ENCODE measurements around the gene SSTR3. TPM values are rescaled to one million over a fixed set of nuclear protein-coding genes. Genes with fewer than 3 reads are reported as not detected.

Gene SSTR3
- 1 to 10 TPM; 3.4 to 3.9 TPM for total RNA-seq

GRCh38 chr22:37212174-37212906 is at the start of gene SSTR3:
SSTR3 (minus strand) TSS chr22:37212477; CDS start chr22:37207803, 4,674 bp downstream.
- Mint-ChIP-seq H3K4me3 (no peak within 1 kb of the TSS), H3K36me3 (ENCODE audit: low read depth) (no peaks in the 10 kb centered on the region), H3K9me3 (no peaks in the 10 kb centered on the region), H3K4me1 (peaks cover 5% of the 10 kb centered on the region), H3K27me3 (no peaks in the 10 kb centered on the region), H3K27ac (no peak within 1 kb of the TSS)
- ChIA-PET CTCF (interaction anchor here (0.6 to 1.7 kb wide), 2 partner anchors 13 kb away, joined by 3 to 5 read pairs; no protein-coding TSS in a partner anchor), POLR2A (interaction anchor here (1.4 kb wide), 1 partner anchor 13 kb away, joined by 3 read pairs; no protein-coding TSS in a partner anchor)
- DNase-seq = no peak

GRCh38 chr22:37260901-37261336 is 48.6 kb upstream of the SSTR3 start:
- peaks cover 25% of the 10 kb centered on the region for H3K4me1 Mint-ChIP-seq
- no peak overlapping the region for H3K27ac Mint-ChIP-seq
- POLR2A ChIA-PET = interaction anchor here (0.7 to 3.4 kb wide), 5 partner anchors 13 to 307 kb away, joined by 3 to 72 read pairs (median 3); partner anchors contain the start of gene RAC2
- H3K9me3 Mint-ChIP-seq = peaks cover 9% of the 10 kb centered on the region
- CTCF ChIA-PET = interaction anchor here (0.7 to 4.7 kb wide), 40 partner anchors 9 to 481 kb away, joined by 3 to 136 read pairs (median 4); partner anchors contain the start of genes CYTH4, IL2RB and RAC2
- H3K27me3 Mint-ChIP-seq = peaks cover 10% of the 10 kb centered on the region
- DNase-seq = peak; percentile 68
- no peak overlapping the region for H3K4me3 Mint-ChIP-seq
- peaks cover 4% of the 10 kb centered on the region for H3K36me3 Mint-ChIP-seq (ENCODE audit: low read depth)

- peaks cover 4% of the 10 kb centered on the region for H3K36me3 Mint-ChIP-seq (ENCODE audit: low read depth)
- CTCF ChIA-PET = interaction anchor here (0.6 to 4.7 kb wide), 43 partner anchors 8 to 481 kb away, joined by 3 to 136 read pairs (median 4); partner anchors contain the start of genes CYTH4, IL2RB and RAC2
- H3K27me3 Mint-ChIP-seq = peaks cover 11% of the 10 kb centered on the region
- DNase-seq = no peak
- no peak overlapping the region for H3K27ac Mint-ChIP-seq
- peaks cover 25% of the 10 kb centered on the region for H3K4me1 Mint-ChIP-seq
- POLR2A ChIA-PET = interaction anchor here (0.6 to 3.4 kb wide), 7 partner anchors 13 to 307 kb away, joined by 3 to 72 read pairs (median 3); partner anchors contain the start of gene RAC2
- peaks cover 9% of the 10 kb centered on the region for H3K9me3 Mint-ChIP-seq
- H3K4me3 Mint-ChIP-seq = no peak overlapping the region
Measured at GRCh38 chr22:37260155-37260795, 48.0 kb upstream of the SSTR3 start.

GRCh38 chr22:37259540-37260029 is 47.3 kb upstream of the SSTR3 start:
- Mint-ChIP-seq H3K4me1 (peaks cover 31% of the 10 kb centered on the region), H3K4me3 (no peak overlapping the region), H3K9me3 (peaks cover 9% of the 10 kb centered on the region), H3K36me3 (ENCODE audit: low read depth) (peaks cover 3% of the 10 kb centered on the region), H3K27ac (no peak overlapping the region), H3K27me3 (peaks cover 12% of the 10 kb centered on the region)
- POLR2A ChIA-PET = interaction anchor here (0.6 to 3.4 kb wide), 8 partner anchors 18 to 308 kb away, joined by 3 to 72 read pairs (median 3); partner anchors contain the start of gene RAC2
- no peak for DNase-seq
- CTCF ChIA-PET = interaction anchor here (0.6 to 4.7 kb wide), 30 partner anchors 8 to 480 kb away, joined by 3 to 136 read pairs (median 4); partner anchors contain the start of genes CYTH4, IL2RB, MFNG and RAC2

GRCh38 chr22:37258753-37259401 is 46.6 kb upstream of the SSTR3 start:
- ChIA-PET CTCF (interaction anchor here (0.7 to 4.7 kb wide), 21 partner anchors 8 to 308 kb away, joined by 3 to 136 read pairs (median 5); partner anchors contain the start of genes CYTH4, MFNG and RAC2), POLR2A (interaction anchor here (1.0 to 3.4 kb wide), 6 partner anchors 17 to 92 kb away, joined by 3 to 72 read pairs (median 4); partner anchors contain the start of gene RAC2)
- Mint-ChIP-seq H3K9me3 (peaks cover 3% of the 10 kb centered on the region), H3K4me1 (peaks cover 34% of the 10 kb centered on the region), H3K27ac (no peak overlapping the region), H3K4me3 (no peak overlapping the region), H3K36me3 (ENCODE audit: low read depth) (no peaks in the 10 kb centered on the region), H3K27me3 (peaks cover 12% of the 10 kb centered on the region)
- DNase-seq = no peak

- Mint-ChIP-seq H3K4me1 (peaks cover 34% of the 10 kb centered on the region), H3K36me3 (ENCODE audit: low read depth) (no peaks in the 10 kb centered on the region), H3K27ac (no peak overlapping the region), H3K27me3 (peaks cover 12% of the 10 kb centered on the region), H3K4me3 (no peak overlapping the region), H3K9me3 (no peaks in the 10 kb centered on the region)
- no peak for DNase-seq
- CTCF ChIA-PET = interaction anchor here (0.7 to 4.7 kb wide), 5 partner anchors 9 to 198 kb away, joined by 3 to 136 read pairs (median 7); partner anchors contain the start of gene RAC2
- POLR2A ChIA-PET = interaction anchor here (1.3 to 1.5 kb wide), 2 partner anchors 32 to 41 kb away, joined by 3 read pairs; no protein-coding TSS in a partner anchor
Measured at GRCh38 chr22:37258005-37258752, 45.9 kb upstream of the SSTR3 start.

GRCh38 chr22:37256075-37256726 is 43.9 kb upstream of the SSTR3 start:
- no peaks in the 10 kb centered on the region for H3K36me3 Mint-ChIP-seq (ENCODE audit: low read depth)
- peaks cover 32% of the 10 kb centered on the region for H3K4me1 Mint-ChIP-seq
- ChIA-PET CTCF (interaction anchor here (1.2 kb wide), 1 partner anchor 56 kb away, joined by 3 read pairs; no protein-coding TSS in a partner anchor), POLR2A (interaction anchor here (1.4 to 1.5 kb wide), 2 partner anchors 12 to 18 kb away, joined by 5 to 6 read pairs; partner anchors contain the start of gene RAC2)
- H3K27ac Mint-ChIP-seq = no peak overlapping the region
- no peaks in the 10 kb centered on the region for H3K9me3 Mint-ChIP-seq
- H3K4me3 Mint-ChIP-seq = no peak overlapping the region
- H3K27me3 Mint-ChIP-seq = peaks cover 8% of the 10 kb centered on the region
- no peak for DNase-seq

- Mint-ChIP-seq H3K9me3 (no peaks in the 10 kb centered on the region), H3K27ac (no peak overlapping the region)
Measured at GRCh38 chr22:37255558-37256006, 43.3 kb upstream of the SSTR3 start.

GRCh38 chr22:37254867-37255233 is 42.6 kb upstream of the SSTR3 start:
- Mint-ChIP-seq H3K27me3 (peaks cover 6% of the 10 kb centered on the region), H3K4me3 (no peak overlapping the region), H3K4me1 (peaks cover 24% of the 10 kb centered on the region), H3K27ac (no peak overlapping the region), H3K9me3 (no peaks in the 10 kb centered on the region), H3K36me3 (ENCODE audit: low read depth) (no peaks in the 10 kb centered on the region)
- DNase-seq = no peak
- ChIA-PET POLR2A (interaction anchor here (1.2 kb wide), 1 partner anchor 10 kb away, joined by 7 read pairs; the partner anchor contains the start of gene RAC2), CTCF (interaction anchor here (1.2 kb wide), 1 partner anchor 55 kb away, joined by 3 read pairs; no protein-coding TSS in a partner anchor)

More at GRCh38 chr22:37255558-37256006, 43.3 kb upstream of the SSTR3 start:
- Mint-ChIP-seq H3K27me3 (peaks cover 6% of the 10 kb centered on the region), H3K36me3 (ENCODE audit: low read depth) (no peaks in the 10 kb centered on the region), H3K4me3 (no peak overlapping the region), H3K4me1 (peaks cover 26% of the 10 kb centered on the region)
- ChIA-PET POLR2A (interaction anchor here (1.4 to 1.5 kb wide), 2 partner anchors 11 to 17 kb away, joined by 5 to 6 read pairs; partner anchors contain the start of gene RAC2), CTCF (interaction anchor here (1.2 kb wide), 1 partner anchor 56 kb away, joined by 3 read pairs; no protein-coding TSS in a partner anchor)
- no peak for DNase-seq

GRCh38 chr22:37254209-37254866 is 42.1 kb upstream of the SSTR3 start:
- ChIA-PET CTCF (interaction anchor here (0.6 kb wide), 1 partner anchor 10 kb away, joined by 3 read pairs; no protein-coding TSS in a partner anchor), POLR2A (interaction anchor here (1.2 kb wide), 1 partner anchor 10 kb away, joined by 7 read pairs; the partner anchor contains the start of gene RAC2)
- no peaks in the 10 kb centered on the region for H3K36me3 Mint-ChIP-seq (ENCODE audit: low read depth)
- H3K27ac Mint-ChIP-seq = no peak overlapping the region
- H3K4me1 Mint-ChIP-seq = peaks cover 18% of the 10 kb centered on the region
- peaks cover 6% of the 10 kb centered on the region for H3K27me3 Mint-ChIP-seq
- DNase-seq = no peak
- H3K9me3 Mint-ChIP-seq = no peaks in the 10 kb centered on the region
- H3K4me3 Mint-ChIP-seq = no peak overlapping the region

Data from activated CD4-positive, alpha-beta memory T cell treated with anti-CD3 and anti-CD28 coated beads, Interleukin-2, amount 10 ng/mL, durations not matched to agents 7 days and 5 days (primary cell).